HCT116 (cell line): ENCODE results near the gene GRID2. TPM values are rescaled to one million over a fixed set of nuclear protein-coding genes. Genes with fewer than 3 reads are reported as not detected.

ENCODE experiments used
- ATAC-seq: fragments of 200-7000 bp; cut with Tn5 transposase; 2 replicates; pipeline ENCODE4 v1.9.1; 2020; ENCODE audit warnings: mild to moderate bottlenecking, moderate library complexity
- BruUV-seq: library from RNA; stranded (reverse); fragments of 400-500 nt; replicated peaks from 2 replicates; lab custom pipeline; 2021; lab: Mats Ljungman, UMichigan
- CTCF ChIA-PET: fragments of 300-600 bp; sonication (Branson Sonifier 250); formaldehyde crosslinking; loops from one replicate; lab custom pipeline; 2021; ENCODE audit warnings: antibody characterized with exemption; lab: Charles Lee
- POLR2A ChIA-PET: fragments of 300-600, 350-600 bp; sonication (Branson Sonifier 250); formaldehyde crosslinking; loops from one replicate; lab custom pipeline; 2021; ENCODE audit warnings: antibody characterized with exemption; lab: Charles Lee
- RAD21 ChIA-PET, 2 experiments: fragments of 300-600 bp; sonication (Branson Sonifier 250); formaldehyde crosslinking; loops; one replicate each; lab custom pipeline; 2023; ENCODE audit warnings: low total read pairs in 2 of 2; ENCODE audit not compliant: uncharacterized antibody in 2 of 2, unreplicated experiment in 2 of 2, low non-redundant PET in 1 of 2; lab: Charles Lee
- DNase-seq: peaks from one replicate; pipeline ENCODE4 v3.0.0-alpha.2; 2010; ENCODE audit warnings: low read depth, low spot score
- H2AFZ ChIP-seq: fragments of 200-600 bp; shearing (Covaris generic), sonication (generic); 2 replicates; pipeline ENCODE4 v1.6.1; 2017; ENCODE audit warnings: low read depth, mixed run types, mixed read lengths, antibody characterized with exemption, low read length; ENCODE audit not compliant: poor library complexity, severe bottlenecking
- H3K27ac ChIP-seq: 2 replicates; pipeline ENCODE4 v1.5.1; 2012; ENCODE audit warnings: low read depth, low read length
- H3K27me3 ChIP-seq: fragments of 200-600 bp; sonication (generic); 2 replicates; pipeline ENCODE4 v1.6.1; 2016; ENCODE audit warnings: mixed run types, low read length, mixed read lengths; ENCODE audit not compliant: insufficient read depth
- H3K36me3 ChIP-seq, 2 experiments: fragments of 200-500 bp in 1 of 2; fragments of 200-600 bp in 1 of 2; sonication (Bioruptor generic) in 1 of 2; sonication (generic) in 1 of 2; 2 replicates each; pipeline versions ENCODE4 v1.5.1 to v1.6.1; 2014 to 2016; ENCODE audit warnings: low read length in 2 of 2, inconsistent platforms in 1 of 2, mixed read lengths in 1 of 2, mixed run types in 1 of 2; ENCODE audit not compliant: insufficient read depth in 2 of 2, control insufficient read depth in 1 of 2
- H3K4me1 ChIP-seq, 2 experiments: fragments of 200-600 bp in 1 of 2; sonication (generic) in 1 of 2; 2 replicates each; pipeline versions ENCODE4 v1.5.1 to v1.6.1; 2012 to 2017; ENCODE audit warnings: low read length in 2 of 2, inconsistent platforms in 1 of 2, mild to moderate bottlenecking in 1 of 2, mixed read lengths in 1 of 2, mixed run types in 1 of 2, moderate library complexity in 1 of 2; ENCODE audit not compliant: insufficient read depth in 2 of 2, control insufficient read depth in 1 of 2
- H3K4me2 ChIP-seq: fragments of 200-600 bp; sonication (generic); 2 replicates; pipeline ENCODE4 v1.6.1; 2017; ENCODE audit warnings: mixed run types, low read length, mixed read lengths
- H3K4me3 ChIP-seq, 2 experiments: fragments of 200-600 bp in 1 of 2; sonication (generic) in 1 of 2; replicated peaks in 1 of 2; 2 replicates each; pipeline ENCODE4 v1.5.1; 2011 to 2016; ENCODE audit warnings: low read length in 2 of 2, control low read depth in 1 of 2, low read depth in 1 of 2, mild to moderate bottlenecking in 1 of 2, mixed read lengths in 1 of 2, mixed run types in 1 of 2
- H3K79me2 ChIP-seq: fragments of 200-600 bp; sonication (generic); 2 replicates; pipeline ENCODE4 v1.6.1; 2017; ENCODE audit warnings: mild to moderate bottlenecking, mixed run types, low read length, moderate library complexity, mixed read lengths; ENCODE audit not compliant: insufficient read depth
- H3K9ac ChIP-seq: fragments of 200-600 bp; sonication (generic); 2 replicates; pipeline ENCODE4 v1.6.1; 2016; ENCODE audit warnings: low read length, mixed read lengths
- H3K9me2 ChIP-seq: fragments of 200-600 bp; sonication (generic), shearing (Covaris generic); 2 replicates; pipeline ENCODE4 v1.6.1; 2017; ENCODE audit warnings: mixed run types, mild to moderate bottlenecking, moderate library complexity; ENCODE audit not compliant: insufficient read depth
- H3K9me3 ChIP-seq, 2 experiments: fragments of 200-500 bp in 1 of 2; fragments of 200-600 bp in 1 of 2; sonication (Bioruptor generic) in 1 of 2; sonication (generic) in 1 of 2; 2 replicates each; pipeline ENCODE4 v1.6.1; 2014 to 2017; ENCODE audit warnings: low read length in 2 of 2, mixed read lengths in 2 of 2, inconsistent platforms in 1 of 2, low read depth in 1 of 2, mild to moderate bottlenecking in 1 of 2, mixed run types in 1 of 2, moderate library complexity in 1 of 2; ENCODE audit not compliant: control insufficient read depth in 1 of 2, insufficient read depth in 1 of 2
- H4K20me1 ChIP-seq: fragments of 200-600 bp; sonication (generic), shearing (Covaris generic); 2 replicates; pipeline ENCODE4 v1.6.1; 2017; ENCODE audit warnings: mixed run types, mild to moderate bottlenecking, moderate library complexity; ENCODE audit not compliant: insufficient read depth
- CEBPB ChIP-seq: IDR thresholded peaks from 2 replicates; pipeline ENCODE4 v1.6.1; 2012; ENCODE audit warnings: low read depth
- ELF1 ChIP-seq: IDR thresholded peaks from 2 replicates; pipeline ENCODE4 v1.6.1; 2012; ENCODE audit warnings: low read depth, borderline replicate concordance
- EZH2 ChIP-seq: fragments of 200-600 bp; sonication (generic); IDR thresholded peaks from 2 replicates; pipeline ENCODE4 v1.6.1; 2017; ENCODE audit warnings: antibody characterized with exemption, mixed run types
- EZH2phosphoT487 ChIP-seq: fragments of 200-600 bp; IDR thresholded peaks from 2 replicates; pipeline ENCODE4 v1.6.1; 2018; ENCODE audit warnings: antibody characterized with exemption, borderline replicate concordance
- FOSL1 ChIP-seq: IDR thresholded peaks from 2 replicates; pipeline ENCODE4 v1.6.1; 2012; ENCODE audit warnings: low read depth
- JUND ChIP-seq: IDR thresholded peaks from 2 replicates; pipeline ENCODE4 v1.6.1; 2012
- POLR2A ChIP-seq: IDR thresholded peaks from 2 replicates; pipeline ENCODE4 v1.7.0; 2011; ENCODE audit warnings: borderline replicate concordance; ENCODE audit not compliant: insufficient read depth, insufficient read length; ENCODE audit errors: extremely low read depth
- POLR2AphosphoS5 ChIP-seq: IDR thresholded peaks from 2 replicates; pipeline ENCODE4 v1.6.1; 2011; ENCODE audit warnings: mild to moderate bottlenecking, low read depth, low read length, moderate library complexity
- SP1 ChIP-seq: IDR thresholded peaks from 2 replicates; pipeline ENCODE4 v1.6.1; 2012; ENCODE audit warnings: low read depth
- TCF7L2 ChIP-seq: IDR thresholded peaks from 2 replicates; pipeline ENCODE4 v1.7.0; 2011; ENCODE audit warnings: borderline replicate concordance, inconsistent platforms; ENCODE audit not compliant: insufficient read depth, insufficient read length; ENCODE audit errors: extremely low read depth
- ZNF274 ChIP-seq: fragments of 200-500 bp; sonication (Bioruptor generic); IDR thresholded peaks from 2 replicates; pipeline ENCODE4 v1.6.1; 2014; ENCODE audit warnings: mild to moderate bottlenecking, low read depth, low read length, inconsistent platforms
- intact Hi-C: fragments of 100-400 bp; cut with micrococcal nuclease; formaldehyde crosslinking; loops from 2 replicates; pipeline ENCODE4 v1.10.0; 2022
- total RNA-seq: library from RNA; stranded (reverse); gene quantifications from one replicate; pipeline ENCODE4 v1.2.1, GENCODE V29; 2021; ENCODE audit not compliant: unreplicated experiment
- TF ChIP-seq, protein P1 (sequence below): IDR thresholded peaks from 2 replicates; pipeline ENCODE4 v1.6.1; 2011; ENCODE audit warnings: mild to moderate bottlenecking, low read length, moderate library complexity; ENCODE audit not compliant: insufficient replicate concordance; ENCODE audit errors: extremely low read depth
- TF ChIP-seq, protein P2 (sequence below): IDR thresholded peaks from 2 replicates; pipeline ENCODE4 v1.6.1; 2012; ENCODE audit warnings: low read depth
- TF ChIP-seq, protein P3 (sequence below), 3 experiments: fragments of 200-600 bp in 1 of 3; sonication (generic) in 1 of 3; IDR thresholded peaks in 2 of 3; conservative IDR thresholded peaks in 1 of 3; 2 replicates each; pipeline ENCODE4 v1.5.1; 2012 to 2017; ENCODE audit warnings: low read depth in 2 of 3, low read length in 2 of 3, antibody characterized with exemption in 1 of 3, borderline replicate concordance in 1 of 3, control low read depth in 1 of 3, mild to moderate bottlenecking in 1 of 3, mixed read lengths in 1 of 3, mixed run types in 1 of 3, moderate library complexity in 1 of 3; ENCODE audit not compliant: insufficient read depth in 1 of 3

Gene GRID2
- total RNA-seq, 1 experiment from 2014 or later = not detected

DNA sequence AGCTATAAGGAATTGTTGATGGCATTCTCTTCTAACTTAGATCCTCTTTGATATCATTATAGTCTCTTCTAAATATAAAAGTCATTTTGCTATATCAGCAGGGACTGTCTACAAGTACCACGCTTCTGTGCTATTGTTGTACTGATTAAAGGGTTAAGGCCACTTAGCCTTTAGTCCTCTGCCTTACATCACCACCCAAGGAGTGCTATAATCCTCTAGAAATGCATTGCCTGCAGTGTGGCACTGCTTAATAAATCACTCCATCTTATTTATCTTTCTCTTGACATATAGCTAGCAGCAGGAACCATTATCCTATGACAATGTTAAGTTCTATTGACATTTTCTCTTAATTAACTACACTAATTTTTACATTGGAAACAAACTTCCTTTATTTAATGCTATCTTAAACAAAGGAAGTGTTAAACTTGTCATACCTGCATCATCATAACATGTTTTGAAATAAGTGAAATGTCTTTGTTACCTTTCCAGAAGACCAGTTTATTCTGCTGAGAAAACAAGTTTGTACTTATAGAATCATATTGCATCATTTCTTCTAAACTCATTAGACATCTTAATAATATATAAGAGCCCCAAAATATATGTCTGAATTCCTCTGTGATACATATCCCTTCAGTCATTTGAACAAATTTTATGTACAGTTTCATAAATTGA is 1163.9 kb downstream of the GRID2 start:
- Histone ChIP-seq H3K27ac (no peak overlapping the region), H3K9me2 (no peaks in the 10 kb centered on the region), H2AFZ (no peak overlapping the region), H3K36me3 (no peaks in the 10 kb centered on the region), H4K20me1 (no peaks in the 10 kb centered on the region), H3K9me3 (no peaks in the 10 kb centered on the region), H3K4me1 (no peaks in the 10 kb centered on the region)
- ATAC-seq (no peak), DNase-seq (no peak)
- CTCF ChIA-PET = no interaction called here
- intact Hi-C loops = no loop called here
- POLR2A ChIA-PET = no interaction called here
- RAD21 ChIA-PET = no interaction called here
- TF ChIP-seq, protein P1, sequence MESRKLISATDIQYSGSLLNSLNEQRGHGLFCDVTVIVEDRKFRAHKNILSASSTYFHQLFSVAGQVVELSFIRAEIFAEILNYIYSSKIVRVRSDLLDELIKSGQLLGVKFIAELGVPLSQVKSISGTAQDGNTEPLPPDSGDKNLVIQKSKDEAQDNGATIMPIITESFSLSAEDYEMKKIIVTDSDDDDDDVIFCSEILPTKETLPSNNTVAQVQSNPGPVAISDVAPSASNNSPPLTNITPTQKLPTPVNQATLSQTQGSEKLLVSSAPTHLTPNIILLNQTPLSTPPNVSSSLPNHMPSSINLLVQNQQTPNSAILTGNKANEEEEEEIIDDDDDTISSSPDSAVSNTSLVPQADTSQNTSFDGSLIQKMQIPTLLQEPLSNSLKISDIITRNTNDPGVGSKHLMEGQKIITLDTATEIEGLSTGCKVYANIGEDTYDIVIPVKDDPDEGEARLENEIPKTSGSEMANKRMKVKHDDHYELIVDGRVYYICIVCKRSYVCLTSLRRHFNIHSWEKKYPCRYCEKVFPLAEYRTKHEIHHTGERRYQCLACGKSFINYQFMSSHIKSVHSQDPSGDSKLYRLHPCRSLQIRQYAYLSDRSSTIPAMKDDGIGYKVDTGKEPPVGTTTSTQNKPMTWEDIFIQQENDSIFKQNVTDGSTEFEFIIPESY = no peak
- TF ChIP-seq, protein P2, sequence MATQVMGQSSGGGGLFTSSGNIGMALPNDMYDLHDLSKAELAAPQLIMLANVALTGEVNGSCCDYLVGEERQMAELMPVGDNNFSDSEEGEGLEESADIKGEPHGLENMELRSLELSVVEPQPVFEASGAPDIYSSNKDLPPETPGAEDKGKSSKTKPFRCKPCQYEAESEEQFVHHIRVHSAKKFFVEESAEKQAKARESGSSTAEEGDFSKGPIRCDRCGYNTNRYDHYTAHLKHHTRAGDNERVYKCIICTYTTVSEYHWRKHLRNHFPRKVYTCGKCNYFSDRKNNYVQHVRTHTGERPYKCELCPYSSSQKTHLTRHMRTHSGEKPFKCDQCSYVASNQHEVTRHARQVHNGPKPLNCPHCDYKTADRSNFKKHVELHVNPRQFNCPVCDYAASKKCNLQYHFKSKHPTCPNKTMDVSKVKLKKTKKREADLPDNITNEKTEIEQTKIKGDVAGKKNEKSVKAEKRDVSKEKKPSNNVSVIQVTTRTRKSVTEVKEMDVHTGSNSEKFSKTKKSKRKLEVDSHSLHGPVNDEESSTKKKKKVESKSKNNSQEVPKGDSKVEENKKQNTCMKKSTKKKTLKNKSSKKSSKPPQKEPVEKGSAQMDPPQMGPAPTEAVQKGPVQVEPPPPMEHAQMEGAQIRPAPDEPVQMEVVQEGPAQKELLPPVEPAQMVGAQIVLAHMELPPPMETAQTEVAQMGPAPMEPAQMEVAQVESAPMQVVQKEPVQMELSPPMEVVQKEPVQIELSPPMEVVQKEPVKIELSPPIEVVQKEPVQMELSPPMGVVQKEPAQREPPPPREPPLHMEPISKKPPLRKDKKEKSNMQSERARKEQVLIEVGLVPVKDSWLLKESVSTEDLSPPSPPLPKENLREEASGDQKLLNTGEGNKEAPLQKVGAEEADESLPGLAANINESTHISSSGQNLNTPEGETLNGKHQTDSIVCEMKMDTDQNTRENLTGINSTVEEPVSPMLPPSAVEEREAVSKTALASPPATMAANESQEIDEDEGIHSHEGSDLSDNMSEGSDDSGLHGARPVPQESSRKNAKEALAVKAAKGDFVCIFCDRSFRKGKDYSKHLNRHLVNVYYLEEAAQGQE = no peak
- TF ChIP-seq SP1 (no peak), EZH2phosphoT487 (no peak), ELF1 (no peak), CEBPB (no peak), FOSL1 (no peak), TCF7L2 (no peak), JUND (no peak), EZH2 (no peak), ZNF274 (no peak), POLR2A (no peak), POLR2AphosphoS5 (no peak)
- TF ChIP-seq, protein P3, sequence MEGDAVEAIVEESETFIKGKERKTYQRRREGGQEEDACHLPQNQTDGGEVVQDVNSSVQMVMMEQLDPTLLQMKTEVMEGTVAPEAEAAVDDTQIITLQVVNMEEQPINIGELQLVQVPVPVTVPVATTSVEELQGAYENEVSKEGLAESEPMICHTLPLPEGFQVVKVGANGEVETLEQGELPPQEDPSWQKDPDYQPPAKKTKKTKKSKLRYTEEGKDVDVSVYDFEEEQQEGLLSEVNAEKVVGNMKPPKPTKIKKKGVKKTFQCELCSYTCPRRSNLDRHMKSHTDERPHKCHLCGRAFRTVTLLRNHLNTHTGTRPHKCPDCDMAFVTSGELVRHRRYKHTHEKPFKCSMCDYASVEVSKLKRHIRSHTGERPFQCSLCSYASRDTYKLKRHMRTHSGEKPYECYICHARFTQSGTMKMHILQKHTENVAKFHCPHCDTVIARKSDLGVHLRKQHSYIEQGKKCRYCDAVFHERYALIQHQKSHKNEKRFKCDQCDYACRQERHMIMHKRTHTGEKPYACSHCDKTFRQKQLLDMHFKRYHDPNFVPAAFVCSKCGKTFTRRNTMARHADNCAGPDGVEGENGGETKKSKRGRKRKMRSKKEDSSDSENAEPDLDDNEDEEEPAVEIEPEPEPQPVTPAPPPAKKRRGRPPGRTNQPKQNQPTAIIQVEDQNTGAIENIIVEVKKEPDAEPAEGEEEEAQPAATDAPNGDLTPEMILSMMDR (IDR thresholded peaks at IDR 0.05 in 2 of 3, conservative IDR thresholded peaks at IDR 0.05 in 1 of 3; ENCODE audit: borderline replicate concordance in 1 of 3, insufficient read depth in 1 of 3, low read depth in 2 of 3, low read length in 2 of 3) = no peak
- TF ChIP-seq, all 23 proteins: peak for 0
- H3K79me2 ChIP-seq = no peaks in the 10 kb centered on the region
- no peak overlapping the region for H3K4me3 ChIP-seq
- H3K27me3 ChIP-seq = no peaks in the 10 kb centered on the region
- BruUV-seq = no TSS peak
- no peak overlapping the region for H3K9ac ChIP-seq
- H3K4me2 ChIP-seq = no peak overlapping the region
